GM23248 (cell line): ENCODE data around the gene CAMTA1. TPM values are rescaled to one million over a fixed set of nuclear protein-coding genes. Genes with fewer than 3 reads are reported as not detected.
"Not testable (repeated sequence)": the region's sequence is repeated elsewhere in the genome, so short reads cannot be mapped to it uniquely, and the experiment has no call there.

Experiments
- DNase-seq: peaks from one replicate; pipeline ENCODE4 v3.0.0-alpha.2; 2015
- H2AFZ ChIP-seq: fragments of 200-600 bp; sonication (generic); 2 replicates; pipeline ENCODE4 v1.6.1; 2016; ENCODE audit warnings: antibody characterized with exemption
- H3F3A ChIP-seq: fragments of 200-600 bp; sonication (generic); 2 replicates; pipeline ENCODE4 v1.6.1; 2016; ENCODE audit warnings: mild to moderate bottlenecking, antibody characterized with exemption, mixed run types; ENCODE audit not compliant: insufficient read depth
- H3K27ac ChIP-seq: fragments of 200-600 bp; sonication (generic); 2 replicates; pipeline ENCODE4 v1.5.1; 2016; ENCODE audit warnings: mild to moderate bottlenecking
- H3K27me3 ChIP-seq: fragments of 200-600 bp; sonication (generic); replicated peaks from 2 replicates; pipeline ENCODE4 v1.6.1; 2016; ENCODE audit warnings: mild to moderate bottlenecking; ENCODE audit not compliant: insufficient read depth
- H3K36me3 ChIP-seq: fragments of 200-600 bp; sonication (generic); 2 replicates; pipeline ENCODE4 v1.6.1; 2016; ENCODE audit warnings: low read depth, mild to moderate bottlenecking
- H3K4me1 ChIP-seq: fragments of 200-600 bp; sonication (generic); 2 replicates; pipeline ENCODE4 v1.6.1; 2016; ENCODE audit warnings: mild to moderate bottlenecking; ENCODE audit not compliant: insufficient read depth
- H3K4me2 ChIP-seq: fragments of 200-600 bp; sonication (generic); one replicate; pipeline ENCODE4 v1.6.1; 2016; ENCODE audit warnings: mild to moderate bottlenecking; ENCODE audit not compliant: unreplicated experiment
- H3K4me3 ChIP-seq: fragments of 200-600 bp; sonication (generic); 2 replicates; pipeline ENCODE4 v1.5.1; 2016; ENCODE audit warnings: mild to moderate bottlenecking
- H3K79me2 ChIP-seq: fragments of 200-600 bp; sonication (generic); 2 replicates; pipeline ENCODE4 v1.6.1; 2016; ENCODE audit warnings: mild to moderate bottlenecking; ENCODE audit not compliant: insufficient read depth
- H3K9ac ChIP-seq: fragments of 200-600 bp; sonication (generic); 2 replicates; pipeline ENCODE4 v1.6.1; 2016; ENCODE audit warnings: mild to moderate bottlenecking
- H3K9me2 ChIP-seq: fragments of 200-600 bp; sonication (generic); 2 replicates; pipeline ENCODE4 v1.6.1; 2016; ENCODE audit warnings: mixed run types, mild to moderate bottlenecking, moderate library complexity; ENCODE audit not compliant: insufficient read depth
- H3K9me3 ChIP-seq: fragments of 200-600 bp; sonication (generic); one replicate; pipeline ENCODE4 v1.6.1; 2017; ENCODE audit warnings: low read depth
- H4K20me1 ChIP-seq: fragments of 200-600 bp; sonication (generic); 2 replicates; pipeline ENCODE4 v1.6.0; 2016; ENCODE audit not compliant: insufficient read depth
- EZH2 ChIP-seq: fragments of 200-600 bp; sonication (generic); IDR thresholded peaks from 2 replicates; pipeline ENCODE4 v1.6.1; 2018; ENCODE audit warnings: antibody characterized with exemption, mild to moderate bottlenecking; ENCODE audit not compliant: insufficient read depth, poor library complexity, severe bottlenecking
- EZH2phosphoT487 ChIP-seq: fragments of 200-600 bp; sonication (generic); IDR thresholded peaks from 2 replicates; pipeline ENCODE4 v1.6.1; 2018; ENCODE audit warnings: antibody characterized with exemption, moderate library complexity, mild to moderate bottlenecking, low read depth; ENCODE audit not compliant: insufficient read depth
- WGBS, 2 experiments: methylation state at CpG; one replicate each; pipeline ENCODE4 v1.1.6; 2015 to 2017; ENCODE audit warnings: low lambda C conversion rate in 2 of 2, low coverage in 1 of 2; ENCODE audit errors: missing lambda C conversion rate in 2 of 2; 5-methylcytosine and 5-hydroxymethylcytosine counted together
- in situ Hi-C: fragments of 300-500 bp; cut with MboI; formaldehyde crosslinking; loops from 2 replicates; pipeline ENCODE4 v1.15.0; 2020
- polyA plus RNA-seq: library from polyadenylated mRNA; unstranded; fragments of >200 nt; fragmentation: Nextera tagmentation; extraction: Ambion mirVana; gene quantifications from 2 replicates; pipeline ENCODE4 v1.2.1, GENCODE V29; 2016
- total RNA-seq: library from RNA; depleted of rRNA; stranded (reverse); fragments of >200 nt; shearing (Covaris generic); gene quantifications from 2 replicates; pipeline ENCODE4 v1.2.3, GENCODE V29; 2014

CAMTA1 gene
- total and polyA plus RNA-seq, 2 experiments from 2014 or later = 50.1 to 165 TPM

DNA sequence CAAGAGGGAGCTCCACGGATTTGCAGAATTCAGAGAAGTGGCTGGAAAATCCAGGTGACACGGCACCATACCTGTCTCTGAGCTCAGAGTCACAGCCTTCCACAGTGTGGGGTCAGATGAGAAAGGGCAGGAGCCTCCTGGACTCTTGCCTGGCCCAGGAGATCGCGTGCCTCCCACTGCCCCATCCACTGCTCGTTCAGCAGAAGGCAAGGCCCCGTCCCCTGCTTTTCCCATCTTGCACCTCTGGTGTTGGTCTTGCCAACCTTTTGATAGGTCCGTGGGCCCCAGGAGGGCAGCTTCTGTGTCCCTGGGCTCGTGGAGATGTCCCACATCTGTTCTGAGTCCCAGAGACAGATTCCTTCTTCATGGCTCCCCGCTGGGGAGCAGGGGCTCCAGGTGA is 902.2 kb downstream of the CAMTA1 start:
- no peak overlapping the region for H3K27ac ChIP-seq
- in situ Hi-C loops = no loop called here

DNA sequence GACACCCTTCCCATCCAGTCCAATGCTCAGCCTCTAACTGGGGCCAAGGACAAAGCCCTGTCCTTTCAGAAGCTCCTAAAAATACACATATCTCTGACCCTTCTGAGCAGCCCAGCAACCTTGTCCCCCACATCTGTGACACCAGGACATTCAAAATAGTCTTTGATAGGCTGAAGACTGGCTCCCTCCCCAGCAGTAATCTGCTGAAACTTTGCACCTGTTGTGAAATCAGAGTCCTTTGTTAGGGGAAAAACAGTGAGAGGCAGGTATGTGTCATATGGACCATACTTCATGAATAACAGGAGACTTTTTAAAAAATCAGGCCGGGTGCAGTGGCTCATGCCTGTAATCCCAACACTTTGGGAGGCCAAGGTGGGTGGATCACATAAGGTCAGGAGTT is 903.4 kb downstream of the CAMTA1 start:
- no peaks in the 10 kb centered on the region for H3F3A ChIP-seq
- no peak overlapping the region for H3K4me2 ChIP-seq
- H3K9me2 ChIP-seq = no peaks in the 10 kb centered on the region
- H3K9ac ChIP-seq = no peak overlapping the region
- 88 to 90% methylated on average over 1 of the region's 1 CpG for WGBS, 2 experiments
- no peak for TF ChIP-seq EZH2phosphoT487
- TF ChIP-seq EZH2 = no peak
- H4K20me1 ChIP-seq = no peaks in the 10 kb centered on the region
- H3K9me3 ChIP-seq = no peaks in the 10 kb centered on the region
- no peak overlapping the region for H3K4me3 ChIP-seq
- H3K79me2 ChIP-seq = no peaks in the 10 kb centered on the region
- in situ Hi-C loops = no loop called here
- no peaks in the 10 kb centered on the region for H3K4me1 ChIP-seq
- no peaks in the 10 kb centered on the region for H3K36me3 ChIP-seq
- no peak overlapping the region for H3K27ac ChIP-seq
- peaks cover 12% of the 10 kb centered on the region for H3K27me3 ChIP-seq
- DNase-seq = no peak
- no peak overlapping the region for H2AFZ ChIP-seq

More for the DNA sequence above, 902.2 kb downstream of the CAMTA1 start:
- DNase-seq = no peak
- Histone ChIP-seq H3K4me2 (no peak overlapping the region), H3K4me3 (no peak overlapping the region), H3F3A (no peaks in the 10 kb centered on the region), H3K9me3 (no peaks in the 10 kb centered on the region), H2AFZ (no peak overlapping the region), H3K9ac (no peak overlapping the region), H3K4me1 (no peaks in the 10 kb centered on the region), H3K9me2 (no peaks in the 10 kb centered on the region), H4K20me1 (no peaks in the 10 kb centered on the region), H3K79me2 (no peaks in the 10 kb centered on the region), H3K27me3 (peaks cover 12% of the 10 kb centered on the region), H3K36me3 (no peaks in the 10 kb centered on the region)
- 37 to 42% methylated on average over 9 of the region's 9 CpGs for WGBS, 2 experiments
- no peak for TF ChIP-seq EZH2phosphoT487
- TF ChIP-seq EZH2 = no peak

DNA sequence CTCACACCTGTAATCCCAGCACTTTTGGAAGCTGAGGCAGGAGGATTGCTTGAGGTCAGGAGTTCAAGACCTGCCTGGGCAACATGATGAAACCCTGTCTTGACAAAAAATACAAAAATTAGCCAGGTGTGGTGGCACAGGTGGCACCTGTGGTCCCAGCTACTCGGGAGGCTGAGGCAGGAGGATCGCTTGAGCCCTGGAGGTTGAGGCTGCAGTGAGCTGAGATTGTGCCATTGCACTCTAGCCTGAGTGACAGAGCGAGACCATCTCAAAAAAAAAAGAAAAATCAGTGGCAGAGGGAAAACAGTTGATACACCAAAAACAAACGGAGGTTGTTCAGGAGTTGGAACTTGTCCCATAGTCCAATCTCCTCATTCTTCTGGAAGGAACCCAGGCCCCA is 904.1 kb downstream of the CAMTA1 start:
- H3F3A ChIP-seq, DNase-seq, in situ Hi-C loops, H3K36me3 ChIP-seq, H3K27ac ChIP-seq, H3K9me2 ChIP-seq, H3K79me2 ChIP-seq, H2AFZ ChIP-seq, H3K4me1 ChIP-seq, H3K9me3 ChIP-seq, H3K4me3 ChIP-seq, H3K4me2 ChIP-seq, H4K20me1 ChIP-seq, H3K9ac ChIP-seq: not testable (repeated sequence)
- 59 to 60% methylated on average over 4 of the region's 4 CpGs for WGBS, 2 experiments
- peaks cover 12% of the 10 kb centered on the region for H3K27me3 ChIP-seq

DNA sequence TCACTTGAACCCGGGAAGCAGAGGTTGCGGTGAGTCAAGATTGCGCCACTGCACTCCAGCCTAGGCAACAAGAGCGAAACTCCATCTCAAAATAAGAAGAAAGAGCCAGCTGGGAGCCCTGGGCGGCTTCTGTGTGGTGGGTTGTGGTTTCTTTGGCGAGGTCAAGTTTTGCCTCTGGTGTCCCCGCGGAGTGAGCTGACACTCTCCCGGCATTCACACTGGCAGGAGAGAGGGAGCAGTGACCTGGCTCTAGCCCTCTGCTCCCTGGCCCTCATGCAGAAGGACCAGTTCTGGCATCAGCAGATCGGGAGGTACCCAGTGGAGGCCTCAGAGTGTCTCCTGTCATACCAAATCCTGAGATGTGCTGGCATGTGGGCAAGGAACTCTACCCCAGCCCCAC is 904.8 kb downstream of the CAMTA1 start:
- Histone ChIP-seq H3K4me3 (no peak overlapping the region), H3F3A (no peaks in the 10 kb centered on the region), H4K20me1 (no peaks in the 10 kb centered on the region), H3K4me2 (no peak overlapping the region), H3K79me2 (no peaks in the 10 kb centered on the region), H2AFZ (no peak overlapping the region), H3K36me3 (no peaks in the 10 kb centered on the region), H3K4me1 (no peaks in the 10 kb centered on the region), H3K27ac (no peak overlapping the region), H3K27me3 (peaks cover 12% of the 10 kb centered on the region; the same call in 1 of the 2 replicates), H3K9me3 (no peaks in the 10 kb centered on the region), H3K9ac (no peak overlapping the region), H3K9me2 (no peaks in the 10 kb centered on the region)
- in situ Hi-C loops = no loop called here
- no peak for DNase-seq
- WGBS, 2 experiments = 82 to 86% methylated on average over 10 of the region's 10 CpGs
- no peak for TF ChIP-seq EZH2phosphoT487
- no peak for TF ChIP-seq EZH2

DNA sequence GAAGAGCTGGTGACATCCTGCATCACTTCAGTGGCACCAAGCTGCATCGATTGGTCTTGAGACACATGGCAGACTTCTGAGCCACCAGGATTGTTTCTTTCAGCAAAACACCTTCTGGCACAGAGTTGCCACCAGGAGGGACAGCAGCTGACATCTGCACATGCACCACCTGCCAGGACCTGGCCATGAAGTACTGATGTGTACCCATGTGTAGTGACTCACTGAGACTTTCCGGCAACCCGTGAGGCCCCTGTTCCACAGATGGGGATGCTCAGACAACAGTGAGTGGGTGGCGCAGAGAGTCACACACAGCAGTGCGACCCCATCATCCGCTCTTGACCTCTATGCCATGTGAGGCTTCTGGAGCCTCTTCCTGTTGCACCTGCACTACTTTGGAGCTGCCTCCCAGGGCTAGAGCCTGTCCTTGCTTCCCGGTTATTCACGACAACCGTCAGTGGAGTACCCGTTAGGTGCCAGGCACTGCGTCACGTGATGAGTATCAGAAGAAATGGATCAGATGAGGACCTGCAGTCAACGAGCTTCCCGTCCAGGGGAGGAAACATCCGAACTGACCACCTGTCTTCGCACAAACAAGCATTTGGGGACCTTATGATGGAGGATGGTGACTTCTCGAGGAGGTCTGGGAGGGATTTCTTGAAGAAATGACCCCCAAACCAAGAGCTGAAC is 905.4 kb downstream of the CAMTA1 start:
- Histone ChIP-seq H3K4me3 (no peak overlapping the region), H3K27me3 (peaks cover 10% of the 10 kb centered on the region; the same call in 1 of the 2 replicates), H3K36me3 (no peaks in the 10 kb centered on the region), H2AFZ (no peak overlapping the region), H3K9ac (no peak overlapping the region), H3K79me2 (no peaks in the 10 kb centered on the region), H3K4me2 (no peak overlapping the region), H4K20me1 (no peaks in the 10 kb centered on the region), H3K27ac (no peak overlapping the region), H3K4me1 (no peaks in the 10 kb centered on the region), H3K9me2 (no peaks in the 10 kb centered on the region), H3K9me3 (no peaks in the 10 kb centered on the region), H3F3A (no peaks in the 10 kb centered on the region)
- in situ Hi-C loops = no loop called here
- DNase-seq = no peak
- TF ChIP-seq EZH2 = no peak
- no peak for TF ChIP-seq EZH2phosphoT487
- 55 to 56% methylated on average over 17 of the region's 17 CpGs for WGBS, 2 experiments
